VCaP (cell line): ENCODE measurements around the gene CLCN2.

Source experiments
- H3K27ac ChIP-seq: fragments of 450-650 bp; 2 replicates; pipeline ENCODE4 v1.5.1; 2017
- CTCF ChIP-seq: fragments of 450-650 bp; conservative IDR thresholded peaks from 2 replicates; pipeline ENCODE4 v1.5.1; 2017; ENCODE audit warnings: mild to moderate bottlenecking, moderate library complexity

The CLCN2 gene

DNA sequence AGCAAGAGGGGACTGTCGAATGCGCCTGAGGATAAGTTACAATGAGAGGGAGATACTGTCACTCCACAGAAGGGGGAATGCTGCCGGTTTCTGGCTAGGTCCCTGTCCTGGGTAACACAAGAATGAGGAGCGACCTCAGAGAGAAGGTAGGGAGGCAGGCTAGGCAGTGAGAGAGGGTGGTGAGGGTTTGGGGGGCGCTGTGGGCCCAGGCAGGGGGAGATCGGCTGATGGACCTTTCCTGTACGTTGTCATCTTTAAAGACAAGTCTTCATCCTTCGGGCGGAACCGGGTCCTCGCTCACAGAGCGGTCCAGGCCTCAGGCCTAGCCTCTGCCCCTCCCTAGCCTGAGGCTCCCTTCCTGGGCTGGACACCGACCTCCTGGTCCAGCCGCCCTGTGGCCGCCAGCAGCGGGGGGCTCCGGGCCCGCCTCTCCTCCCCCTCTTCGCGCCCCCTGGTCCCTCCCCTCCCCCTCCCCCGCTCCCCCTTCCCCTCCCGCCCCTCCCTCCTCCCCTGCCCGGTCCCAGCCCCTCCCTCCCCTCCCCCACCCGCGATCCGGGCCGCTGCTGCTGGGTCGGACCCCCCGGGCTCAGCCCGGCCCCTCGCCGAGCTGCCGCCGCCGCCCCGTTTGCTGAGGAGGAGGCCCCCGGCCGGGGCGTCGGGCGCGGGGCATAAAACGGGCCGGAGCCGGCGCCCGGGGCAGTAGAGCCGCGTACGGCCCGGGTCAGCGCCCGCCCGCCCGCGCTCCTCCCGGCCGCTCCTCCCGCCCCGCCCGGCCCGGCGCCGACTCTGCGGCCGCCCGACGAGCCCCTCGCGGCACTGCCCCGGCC lies 18.2 kb upstream of the CLCN2 start, which contains the start of gene CHRD:
TSS of gene CHRD (plus strand) at position 697 of the 827 bp plus-strand sequence. CDS start 265 bp downstream, outside the sequence.
- no peak for TF ChIP-seq CTCF

GRCh38 chr3:184378651-184379357 lies 17.4 kb upstream of the CLCN2 start:
- no peak overlapping the region for H3K27ac ChIP-seq
- no peak for TF ChIP-seq CTCF

More for the DNA sequence above, 18.2 kb upstream of the CLCN2 start, which contains the start of gene CHRD:
- H3K27ac ChIP-seq: peak within 1 kb of the TSS; percentile 30; the same call in 1 of the 2 replicates

GRCh38 chr3:184377882-184378445 lies 16.6 kb upstream of the CLCN2 start, which contains the start of gene THPO:
Gene THPO, minus strand, starts transcription at chr3:184378207. Its CDS starts 1,948 bp downstream, at chr3:184376259.
- TF ChIP-seq CTCF: no peak
- no peak within 1 kb of the TSS for H3K27ac ChIP-seq

- TF ChIP-seq CTCF: no peak
- H3K27ac ChIP-seq: no peak overlapping the region
These were observed 16.0 kb upstream of the CLCN2 start for GRCh38 chr3:184377374-184377773.

DNA sequence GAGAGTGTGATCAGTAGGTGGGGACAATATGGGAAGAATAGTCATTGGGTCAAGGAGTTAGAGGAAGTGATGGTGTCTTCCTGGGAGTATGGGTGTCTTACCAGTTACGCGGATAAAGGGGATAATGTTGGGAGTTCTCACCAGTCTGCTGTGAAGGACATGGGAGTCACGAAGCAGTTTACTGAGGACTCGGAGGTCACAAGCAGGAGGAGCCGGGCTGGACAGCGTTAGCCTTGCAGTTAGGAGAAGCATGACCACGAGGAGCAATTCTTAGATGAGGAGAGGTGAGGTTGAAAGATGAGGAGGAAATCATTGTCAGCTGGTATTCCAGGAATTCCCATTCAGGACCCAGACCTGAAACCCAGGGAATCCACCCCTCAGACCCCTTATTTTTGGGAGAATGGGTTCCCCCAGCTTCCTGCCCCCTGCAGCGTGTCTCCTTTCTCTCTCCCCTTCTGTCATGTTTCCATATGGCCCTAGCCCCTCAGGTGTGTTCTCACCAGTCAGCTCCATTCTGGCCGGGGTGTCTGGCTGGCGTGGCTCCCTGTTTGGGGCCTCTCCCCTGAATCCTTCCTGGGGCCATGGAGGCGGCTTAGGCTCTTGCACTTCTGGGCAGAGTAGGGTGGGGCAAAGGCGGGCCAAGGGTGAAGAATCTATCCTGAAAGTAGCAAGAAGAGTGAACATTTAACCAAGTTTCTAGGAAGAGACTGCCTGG lies 14.5 kb upstream of the CLCN2 start:
- TF ChIP-seq CTCF: no peak
- H3K27ac ChIP-seq: no peak overlapping the region

DNA sequence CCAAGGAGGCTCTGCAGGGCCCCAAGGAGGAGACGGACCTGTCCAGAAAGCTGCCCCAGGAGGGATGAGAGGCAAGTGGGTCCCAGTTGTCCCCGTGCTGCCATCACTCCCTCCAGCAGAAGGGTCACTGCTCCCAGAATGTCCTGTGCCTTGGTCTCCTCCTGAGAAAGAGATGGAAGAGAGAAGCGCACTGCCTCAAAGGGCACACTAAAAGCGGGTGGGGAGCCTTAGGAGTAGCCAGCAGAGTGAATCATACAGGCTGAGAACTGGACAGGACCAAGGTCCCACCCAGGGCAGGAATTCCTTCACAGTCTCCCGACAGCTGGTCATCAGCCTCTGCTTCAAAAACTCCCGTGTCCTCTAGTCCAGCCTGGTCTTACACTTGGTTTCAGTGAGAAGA lies 12.0 kb upstream of the CLCN2 start:
- TF ChIP-seq CTCF: no peak
- no peak overlapping the region for H3K27ac ChIP-seq
